Suppressor macrophage treated with lipopolysaccharide for 1 hour (primary cell): Measurements from ENCODE around the gene CD300E.
"Not testable (repeated sequence)": the region's sequence is repeated elsewhere in the genome, so short reads cannot be mapped to it uniquely, and the experiment has no call there.

ENCODE experiments used
- DNase-seq, 3 donors: peaks; one replicate each; pipeline ENCODE4 v3.0.0-alpha.2; 2020 to 2022

CD300E gene

DNA sequence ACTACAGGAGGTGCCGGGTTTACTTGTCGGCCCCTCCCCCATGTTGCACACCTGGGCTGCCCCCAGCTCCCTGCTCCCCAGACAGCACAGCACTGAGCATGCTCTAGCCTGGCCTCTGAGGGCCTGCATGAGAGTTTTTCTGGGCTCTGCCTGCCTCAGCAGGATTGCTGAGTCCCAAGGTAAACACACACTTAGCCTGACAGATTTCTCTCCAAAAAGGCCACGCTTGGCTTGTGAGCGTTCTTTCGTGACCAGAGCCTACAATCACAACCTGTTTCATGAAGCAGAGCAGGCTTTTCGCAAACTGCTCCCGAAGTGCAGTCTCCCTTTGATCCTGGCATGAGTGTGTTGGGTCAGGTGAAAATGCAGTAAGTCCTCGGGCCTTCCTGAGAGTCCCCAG, 9.8 kb upstream of the CD300E start:
- DNase-seq = no peak

- peak; percentile 76 to 83 (median 80) for DNase-seq
Observed at GRCh38 chr17:74632617-74633016, 9.1 kb upstream of the CD300E start.

- peak; percentile 87 to 96 (median 95) for DNase-seq
Observed at GRCh38 chr17:74631468-74632450, 8.2 kb upstream of the CD300E start.

GRCh38 chr17:74630251-74630650, 6.7 kb upstream of the CD300E start:
- not testable (repeated sequence) for DNase-seq

DNA sequence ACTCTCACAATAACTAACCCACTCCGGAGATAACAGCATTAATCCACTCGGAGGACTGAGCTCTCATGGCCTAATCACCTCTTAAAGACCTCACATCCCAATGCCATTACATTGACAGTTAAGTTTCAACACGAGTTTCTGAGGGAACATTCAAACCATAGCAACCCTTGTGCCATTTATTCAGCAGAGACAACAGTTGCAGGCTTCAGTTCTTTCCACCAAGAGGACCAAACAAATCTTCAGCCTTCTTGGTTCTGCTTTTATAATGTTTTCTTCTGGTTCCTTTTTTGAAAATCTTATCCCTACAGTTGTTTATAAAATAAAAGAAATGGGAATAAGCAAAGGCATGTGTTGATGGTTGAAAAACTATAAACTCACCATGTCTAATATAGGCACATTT, 2.1 kb upstream of the CD300E start:
- no peak for DNase-seq

DNA sequence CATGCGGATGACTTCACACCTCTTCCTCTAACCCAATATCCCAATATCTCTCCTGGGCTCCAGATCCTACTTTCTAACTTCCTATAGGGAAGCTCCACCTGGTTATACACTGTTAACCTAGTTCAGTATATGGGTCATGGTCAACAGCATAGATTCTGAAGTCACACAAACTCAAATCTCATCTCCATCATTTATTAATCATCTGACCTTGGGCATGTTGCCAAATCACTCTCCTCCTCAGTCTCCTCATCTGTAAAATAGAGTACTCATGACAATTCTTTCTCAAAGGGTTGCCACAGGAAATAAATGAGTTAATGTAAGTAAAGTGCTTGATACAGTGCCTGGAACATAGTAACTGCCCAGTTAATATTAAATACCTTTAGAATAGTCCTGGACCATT, 593 bp upstream of the CD300E start:
- DNase-seq = no peak

DNA sequence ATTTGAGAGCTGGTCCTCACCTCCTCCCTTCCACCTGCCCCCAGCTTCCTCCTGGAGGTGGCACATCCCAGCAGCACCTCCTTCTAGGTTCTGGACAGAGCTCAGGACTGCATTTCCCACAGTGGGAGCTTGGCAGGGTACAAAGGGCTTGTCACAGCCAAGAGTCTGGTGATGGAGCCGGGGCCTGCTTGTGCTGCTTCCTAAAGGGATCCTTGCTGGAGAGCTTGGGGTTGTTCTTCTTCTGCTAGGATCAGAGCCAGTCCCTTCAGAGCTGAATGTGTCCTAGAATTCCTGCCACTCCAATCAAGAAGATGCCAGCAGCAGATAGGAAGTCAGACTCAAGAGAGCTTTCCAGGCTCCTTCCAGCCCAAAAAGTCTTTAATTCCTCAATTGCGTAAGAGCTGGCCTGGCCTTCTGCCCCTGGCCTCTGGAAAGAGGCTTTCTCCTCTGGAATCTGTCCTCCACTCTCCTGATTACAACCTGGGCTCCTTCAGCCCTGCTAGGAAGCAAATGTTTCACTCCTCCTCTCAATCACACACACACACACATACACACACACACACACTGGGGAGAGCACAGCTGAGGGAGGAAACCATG, 4.4 kb downstream of the CD300E start:
- peak in 1 of 3 donors; percentile 38 for DNase-seq

DNA sequence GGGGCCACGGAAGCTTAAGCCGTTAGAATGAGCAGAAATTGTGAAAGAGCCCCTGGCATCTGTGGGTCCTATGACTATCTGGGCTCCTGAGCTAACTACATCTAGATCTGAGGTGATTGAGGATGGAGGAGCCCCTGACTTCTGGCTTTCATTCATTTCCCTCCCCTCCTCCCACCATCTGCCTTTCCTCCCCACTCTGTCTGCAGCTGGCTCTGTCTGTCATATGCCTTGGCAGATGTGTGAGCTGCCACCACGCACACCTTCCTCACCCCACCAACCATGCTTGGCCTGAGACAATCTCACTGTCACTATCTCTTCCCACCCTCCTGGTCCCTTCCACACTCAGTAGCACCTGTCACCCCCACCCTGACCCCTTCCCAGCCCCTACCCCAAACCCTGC, 5.1 kb downstream of the CD300E start:
- DNase-seq = no peak

GRCh38 chr17:74616696-74617095, 6.8 kb downstream of the CD300E start:
- DNase-seq = no peak

- DNase-seq = no peak
Observed at GRCh38 chr17:74612046-74612445, 11.5 kb downstream of the CD300E start.

- DNase-seq = no peak
Observed at GRCh38 chr17:74610108-74610507, 13.4 kb downstream of the CD300E start.

DNA sequence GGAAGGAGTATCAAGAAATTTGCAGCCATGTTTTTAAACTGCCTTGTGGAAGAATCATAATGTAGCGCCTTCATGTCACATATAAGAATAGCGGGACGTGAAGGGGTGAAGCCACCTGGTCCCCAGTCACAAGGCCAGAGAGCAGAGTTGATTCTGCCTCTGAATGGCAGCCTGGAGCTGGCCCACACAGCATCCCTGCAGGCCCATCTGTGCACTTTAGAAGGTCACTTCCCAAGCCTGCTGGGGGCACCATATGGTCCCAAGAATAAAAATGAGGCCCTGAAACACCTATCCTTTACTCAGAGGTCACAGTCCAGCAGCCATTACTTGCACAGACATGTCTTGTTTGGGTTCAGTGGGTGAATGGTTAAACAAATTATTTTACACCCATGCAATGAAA, 15.0 kb downstream of the CD300E start:
- no peak for DNase-seq

DNA sequence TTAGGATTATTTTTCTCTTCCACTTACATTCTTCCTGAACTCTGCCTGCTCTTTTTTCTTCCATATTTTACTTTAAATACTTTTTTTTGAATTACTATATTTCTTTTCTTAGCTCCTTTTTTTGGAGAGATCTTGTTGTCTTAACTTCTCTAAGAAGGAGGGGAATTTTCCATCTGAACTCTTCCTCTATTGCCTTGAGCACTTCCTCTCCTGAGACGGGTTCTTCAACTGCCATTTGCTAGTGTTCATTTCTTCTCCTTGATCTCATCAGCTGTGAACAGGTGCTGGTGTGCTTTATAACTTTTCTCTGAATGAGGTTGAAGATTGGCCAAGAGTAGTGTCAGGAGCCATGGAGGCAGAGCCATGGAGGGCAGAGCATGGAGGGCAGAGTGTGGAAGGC, 16.3 kb downstream of the CD300E start:
- peak; percentile 61 to 75 (median 73) for DNase-seq

GRCh38 chr17:74606050-74606449, 17.5 kb downstream of the CD300E start:
- DNase-seq = no peak

- peak; percentile 92 to 95 (median 93) for DNase-seq
Observed at GRCh38 chr17:74605361-74605760, 18.2 kb downstream of the CD300E start.

- no peak for DNase-seq
Observed at GRCh38 chr17:74604761-74605160, 18.8 kb downstream of the CD300E start.

GRCh38 chr17:74604200-74604599, 19.3 kb downstream of the CD300E start:
- no peak for DNase-seq

DNA sequence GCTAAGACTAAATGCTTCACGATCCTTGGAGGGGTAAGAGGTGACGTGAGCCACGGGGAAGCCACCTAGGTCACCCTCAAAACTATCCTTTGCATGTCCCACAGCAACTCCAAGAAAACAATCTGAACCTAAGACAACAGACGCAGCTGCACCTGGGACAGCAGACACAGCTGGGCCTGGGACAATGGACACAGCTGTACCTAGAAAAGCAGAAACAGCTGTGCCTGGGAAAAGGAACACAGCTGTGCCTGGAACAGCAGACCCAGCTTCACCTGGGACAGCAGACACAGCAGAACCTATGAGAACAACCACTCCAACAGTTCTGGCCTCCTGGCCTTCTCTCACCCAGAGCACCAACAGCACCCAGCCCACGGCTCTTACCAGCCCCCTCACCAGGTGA, 19.8 kb downstream of the CD300E start:
- DNase-seq = no peak

- peak; percentile 46 to 67 (median 58) for DNase-seq
Observed at GRCh38 chr17:74603037-74603635, 20.4 kb downstream of the CD300E start.

DNA sequence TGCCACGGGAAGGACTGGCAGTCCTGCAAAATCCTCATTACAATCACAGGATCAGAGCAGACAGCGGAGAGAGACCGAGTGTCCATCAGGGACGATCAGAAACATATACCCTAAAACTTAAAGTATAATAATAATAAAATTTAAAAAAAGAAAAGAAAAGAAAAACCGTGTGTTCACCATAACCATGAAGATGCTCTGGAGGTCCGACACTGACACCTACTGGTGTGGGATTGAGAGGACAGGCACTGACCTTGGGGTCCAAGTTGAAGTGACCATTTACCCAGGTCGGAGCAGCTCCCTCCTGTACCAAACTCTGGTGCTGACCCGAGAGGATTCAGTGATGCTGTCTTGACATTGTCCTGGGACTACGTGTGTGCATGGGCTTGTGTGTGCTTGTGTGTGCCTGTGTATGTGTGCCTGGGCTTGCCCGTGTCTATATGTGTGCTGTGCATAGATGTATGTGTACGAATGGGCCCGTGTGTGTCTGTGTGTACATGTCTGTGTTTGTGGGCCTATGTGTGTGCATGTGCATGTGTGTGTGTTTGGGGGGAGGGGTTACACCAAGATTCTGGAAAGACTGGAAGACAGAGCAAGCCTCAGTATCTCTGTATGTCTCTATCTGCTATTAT, 21.5 kb downstream of the CD300E start:
- peak; percentile 78 to 84 (median 81) for DNase-seq

DNA sequence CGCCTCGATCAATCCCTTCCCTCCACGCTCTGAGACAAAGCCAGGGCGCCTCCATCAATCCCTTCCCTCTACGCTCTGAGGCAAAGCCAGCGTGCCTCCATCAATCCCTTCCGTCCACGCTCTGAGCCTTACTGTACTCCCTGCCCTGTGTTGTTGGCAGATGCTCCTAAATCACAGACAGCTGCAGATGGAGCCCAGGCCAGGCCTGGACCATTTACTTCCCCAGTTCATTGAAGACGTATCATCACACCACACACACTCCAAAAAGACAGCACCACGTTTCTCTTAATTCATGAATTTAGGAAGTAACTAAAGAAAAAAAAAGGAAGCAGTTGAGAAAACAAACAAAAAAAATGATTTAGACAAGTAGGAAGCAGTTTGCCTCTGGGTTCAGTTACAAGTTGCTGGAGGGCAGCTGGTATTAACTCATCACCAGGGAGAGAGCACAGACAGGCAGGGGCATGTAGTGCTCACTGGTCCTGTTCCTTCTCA, 24.0 kb downstream of the CD300E start:
- DNase-seq = peak; percentile 67 to 93 (median 87)

DNA sequence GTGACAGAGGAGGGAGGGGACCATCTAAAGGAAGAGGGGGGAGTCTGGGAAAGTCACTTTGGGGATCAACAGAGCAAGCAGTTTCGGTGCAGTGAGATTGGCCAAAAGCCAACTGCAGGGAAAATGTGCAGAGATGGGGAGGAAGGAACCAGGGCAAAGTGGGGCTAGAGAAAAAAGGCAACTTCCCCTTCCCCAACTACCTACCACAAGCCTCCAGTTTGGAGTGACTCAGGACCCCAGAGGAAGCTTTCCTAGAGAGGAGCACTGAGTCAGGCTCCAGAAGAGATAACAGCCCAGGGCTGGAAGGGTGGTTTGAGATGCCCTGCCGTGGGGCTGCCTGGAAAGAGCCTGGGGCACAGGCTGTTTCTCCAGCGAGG, 24.5 kb downstream of the CD300E start:
- DNase-seq = peak; percentile 59 to 81 (median 66)
